Fibroblast of the aortic adventitia (primary cell): ENCODE measurements around the gene TRIM56. TPM values are rescaled to one million over a fixed set of nuclear protein-coding genes. Genes with fewer than 3 reads are reported as not detected.

ENCODE experiments used
- DNase-seq: peaks from one replicate; pipeline ENCODE4 v3.0.0-alpha.2; 2010; ENCODE audit warnings: low read depth
- H3K4me3 ChIP-seq: 2 replicates; pipeline ENCODE4 v1.5.1; 2011; ENCODE audit warnings: low read depth, mild to moderate bottlenecking, control low read depth, low read length, moderate library complexity
- total RNA-seq: library from RNA; depleted of rRNA; stranded (reverse); fragments of >200 nt; gene quantifications from 2 replicates; pipeline ENCODE4 v1.2.3, GENCODE V29; 2012; ENCODE audit warnings: low replicate concordance
- TF ChIP-seq, protein P1 (sequence below): IDR thresholded peaks from 2 replicates; pipeline ENCODE4 v1.5.1; 2011; ENCODE audit warnings: mild to moderate bottlenecking, low read length, control low read depth, inconsistent platforms; ENCODE audit not compliant: insufficient read depth

TRIM56 gene
- total RNA-seq, 1 donor: 10.0 TPM

DNA sequence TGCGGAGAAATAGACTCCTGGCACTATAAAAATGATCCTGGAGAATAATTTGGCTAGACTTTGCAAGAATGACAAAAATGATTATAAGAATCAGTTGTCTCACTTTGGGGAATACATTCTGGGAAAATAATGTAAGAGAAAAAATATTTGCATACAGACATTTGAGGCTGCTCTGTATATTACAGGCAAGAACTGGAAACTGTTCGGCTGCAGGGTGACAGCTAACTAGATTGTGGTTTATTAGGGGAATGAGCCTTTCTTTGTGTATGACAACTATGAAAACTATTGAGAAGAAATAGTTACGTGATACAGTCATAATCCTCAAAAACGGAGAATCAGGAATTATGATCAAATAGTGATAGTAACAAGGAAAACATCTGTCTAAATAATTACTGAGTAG is 8.6 kb downstream of the TRIM56 start:
- no peak overlapping the region for H3K4me3 ChIP-seq
- TF ChIP-seq, protein P1, sequence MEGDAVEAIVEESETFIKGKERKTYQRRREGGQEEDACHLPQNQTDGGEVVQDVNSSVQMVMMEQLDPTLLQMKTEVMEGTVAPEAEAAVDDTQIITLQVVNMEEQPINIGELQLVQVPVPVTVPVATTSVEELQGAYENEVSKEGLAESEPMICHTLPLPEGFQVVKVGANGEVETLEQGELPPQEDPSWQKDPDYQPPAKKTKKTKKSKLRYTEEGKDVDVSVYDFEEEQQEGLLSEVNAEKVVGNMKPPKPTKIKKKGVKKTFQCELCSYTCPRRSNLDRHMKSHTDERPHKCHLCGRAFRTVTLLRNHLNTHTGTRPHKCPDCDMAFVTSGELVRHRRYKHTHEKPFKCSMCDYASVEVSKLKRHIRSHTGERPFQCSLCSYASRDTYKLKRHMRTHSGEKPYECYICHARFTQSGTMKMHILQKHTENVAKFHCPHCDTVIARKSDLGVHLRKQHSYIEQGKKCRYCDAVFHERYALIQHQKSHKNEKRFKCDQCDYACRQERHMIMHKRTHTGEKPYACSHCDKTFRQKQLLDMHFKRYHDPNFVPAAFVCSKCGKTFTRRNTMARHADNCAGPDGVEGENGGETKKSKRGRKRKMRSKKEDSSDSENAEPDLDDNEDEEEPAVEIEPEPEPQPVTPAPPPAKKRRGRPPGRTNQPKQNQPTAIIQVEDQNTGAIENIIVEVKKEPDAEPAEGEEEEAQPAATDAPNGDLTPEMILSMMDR: no peak
- DNase-seq: peak; percentile 83

DNA sequence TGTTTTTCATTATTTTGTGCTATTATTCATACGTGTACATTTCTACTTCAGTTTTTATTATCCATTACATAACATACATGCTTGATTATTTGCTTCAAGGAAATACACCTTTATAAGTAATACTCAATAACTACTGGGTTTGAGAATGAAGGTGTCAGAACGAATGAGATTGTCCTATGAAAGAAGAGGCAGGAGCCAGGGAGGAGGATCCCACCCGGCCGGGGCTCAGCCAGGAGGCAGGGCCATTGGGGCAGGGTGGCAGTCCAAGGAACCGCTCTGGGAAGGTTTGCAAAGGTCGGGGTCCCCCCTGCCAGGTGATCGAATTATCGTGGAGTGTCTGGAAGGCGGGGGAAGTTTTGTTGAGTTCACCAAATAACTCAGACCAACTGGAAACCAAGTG is 9.1 kb downstream of the TRIM56 start:
- DNase-seq: no peak
- TF ChIP-seq, protein P1: no peak
- H3K4me3 ChIP-seq: no peak overlapping the region

DNA sequence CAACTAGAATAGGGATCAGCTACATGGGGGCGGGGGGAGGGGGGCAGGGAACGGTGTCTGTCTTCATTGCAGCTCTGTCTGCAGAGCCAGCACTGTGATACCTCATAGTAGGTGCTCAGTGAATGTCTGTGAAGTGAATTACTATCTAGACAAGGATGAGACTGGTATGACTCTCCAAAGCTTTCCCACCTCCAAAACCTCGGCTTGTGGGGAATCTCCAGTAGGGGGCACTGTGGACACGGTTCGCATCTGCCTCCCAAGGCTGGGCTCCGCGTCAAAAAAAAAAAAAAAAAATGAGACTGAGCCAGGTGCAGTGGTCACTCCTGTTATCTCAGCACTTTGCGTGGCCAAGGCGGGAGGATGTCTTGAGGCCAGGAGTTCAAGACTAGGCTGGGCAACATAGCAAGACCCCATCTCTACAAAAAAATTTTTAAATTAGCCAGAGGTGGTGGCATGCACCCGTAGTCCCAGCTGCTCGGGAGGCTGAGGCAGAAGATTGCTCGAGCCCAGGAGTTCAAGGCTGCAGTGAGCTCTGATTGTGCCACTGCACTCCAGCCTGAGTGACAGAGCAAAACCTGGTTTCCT is 9.6 kb downstream of the TRIM56 start:
- no peak overlapping the region for H3K4me3 ChIP-seq
- DNase-seq: peak; percentile 77
- TF ChIP-seq, protein P1: peak; percentile 76

GRCh38 chr7:101096331-101096956 is 11.2 kb downstream of the TRIM56 start:
- TF ChIP-seq, protein P1: no peak
- H3K4me3 ChIP-seq: no peak overlapping the region
- no peak for DNase-seq

DNA sequence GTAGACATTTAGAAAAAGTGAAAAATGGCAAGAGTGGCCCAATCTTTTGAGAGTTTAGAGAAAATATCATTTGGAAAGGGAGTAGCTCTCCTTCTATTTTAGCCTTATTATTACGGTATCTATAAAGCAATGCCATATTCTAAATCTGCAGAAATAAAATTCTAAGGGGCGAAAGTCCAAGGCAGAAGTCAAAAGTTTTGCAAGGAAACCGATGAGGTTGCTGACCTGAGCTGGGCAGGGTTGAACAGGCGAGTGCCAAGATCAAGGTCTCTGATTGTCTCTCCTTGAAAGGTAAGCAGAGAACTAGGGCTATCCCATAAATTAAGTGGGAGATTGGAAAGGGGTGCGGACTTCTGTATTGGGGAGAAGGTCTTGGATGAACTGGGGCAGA is 11.7 kb downstream of the TRIM56 start:
- no peak overlapping the region for H3K4me3 ChIP-seq
- TF ChIP-seq, protein P1: no peak
- DNase-seq: no peak

GRCh38 chr7:101097561-101097960 is 12.3 kb downstream of the TRIM56 start:
- no peak for DNase-seq
- TF ChIP-seq, protein P1: no peak
- H3K4me3 ChIP-seq: no peak overlapping the region
